ENCODE data around the gene GTPBP4. TPM values are rescaled to one million over a fixed set of nuclear protein-coding genes. Genes with fewer than 3 reads are reported as not detected.
A peak's percentile ranks its signal among the peaks of the same experiment; 100 is the strongest.

GTPBP4 gene
- total and polyA plus RNA-seq, 2 of the 13 experiments (the other 11 are each of a cell fraction or from before 2014, with no cell fraction given) = 24.1 to 85.5 TPM

GRCh38 chr10:1056326-1057105, 68.3 kb downstream of the GTPBP4 start, which contains the start of gene WDR37 (continued):
- TF ChIP-seq, protein P1, sequence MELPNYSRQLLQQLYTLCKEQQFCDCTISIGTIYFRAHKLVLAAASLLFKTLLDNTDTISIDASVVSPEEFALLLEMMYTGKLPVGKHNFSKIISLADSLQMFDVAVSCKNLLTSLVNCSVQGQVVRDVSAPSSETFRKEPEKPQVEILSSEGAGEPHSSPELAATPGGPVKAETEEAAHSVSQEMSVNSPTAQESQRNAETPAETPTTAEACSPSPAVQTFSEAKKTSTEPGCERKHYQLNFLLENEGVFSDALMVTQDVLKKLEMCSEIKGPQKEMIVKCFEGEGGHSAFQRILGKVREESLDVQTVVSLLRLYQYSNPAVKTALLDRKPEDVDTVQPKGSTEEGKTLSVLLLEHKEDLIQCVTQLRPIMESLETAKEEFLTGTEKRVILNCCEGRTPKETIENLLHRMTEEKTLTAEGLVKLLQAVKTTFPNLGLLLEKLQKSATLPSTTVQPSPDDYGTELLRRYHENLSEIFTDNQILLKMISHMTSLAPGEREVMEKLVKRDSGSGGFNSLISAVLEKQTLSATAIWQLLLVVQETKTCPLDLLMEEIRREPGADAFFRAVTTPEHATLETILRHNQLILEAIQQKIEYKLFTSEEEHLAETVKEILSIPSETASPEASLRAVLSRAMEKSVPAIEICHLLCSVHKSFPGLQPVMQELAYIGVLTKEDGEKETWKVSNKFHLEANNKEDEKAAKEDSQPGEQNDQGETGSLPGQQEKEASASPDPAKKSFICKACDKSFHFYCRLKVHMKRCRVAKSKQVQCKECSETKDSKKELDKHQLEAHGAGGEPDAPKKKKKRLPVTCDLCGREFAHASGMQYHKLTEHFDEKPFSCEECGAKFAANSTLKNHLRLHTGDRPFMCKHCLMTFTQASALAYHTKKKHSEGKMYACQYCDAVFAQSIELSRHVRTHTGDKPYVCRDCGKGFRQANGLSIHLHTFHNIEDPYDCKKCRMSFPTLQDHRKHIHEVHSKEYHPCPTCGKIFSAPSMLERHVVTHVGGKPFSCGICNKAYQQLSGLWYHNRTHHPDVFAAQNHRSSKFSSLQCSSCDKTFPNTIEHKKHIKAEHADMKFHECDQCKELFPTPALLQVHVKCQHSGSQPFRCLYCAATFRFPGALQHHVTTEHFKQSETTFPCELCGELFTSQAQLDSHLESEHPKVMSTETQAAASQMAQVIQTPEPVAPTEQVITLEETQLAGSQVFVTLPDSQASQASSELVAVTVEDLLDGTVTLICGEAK (IDR thresholded peaks at IDR 0.05) = peak; percentile 90
- TF ChIP-seq, protein P1 (CRISPR knock-in tag; IDR thresholded peaks at IDR 0.05) = peak; percentile 11; the same call in 1 of the 2 replicates
- TF ChIP-seq, protein P2, sequence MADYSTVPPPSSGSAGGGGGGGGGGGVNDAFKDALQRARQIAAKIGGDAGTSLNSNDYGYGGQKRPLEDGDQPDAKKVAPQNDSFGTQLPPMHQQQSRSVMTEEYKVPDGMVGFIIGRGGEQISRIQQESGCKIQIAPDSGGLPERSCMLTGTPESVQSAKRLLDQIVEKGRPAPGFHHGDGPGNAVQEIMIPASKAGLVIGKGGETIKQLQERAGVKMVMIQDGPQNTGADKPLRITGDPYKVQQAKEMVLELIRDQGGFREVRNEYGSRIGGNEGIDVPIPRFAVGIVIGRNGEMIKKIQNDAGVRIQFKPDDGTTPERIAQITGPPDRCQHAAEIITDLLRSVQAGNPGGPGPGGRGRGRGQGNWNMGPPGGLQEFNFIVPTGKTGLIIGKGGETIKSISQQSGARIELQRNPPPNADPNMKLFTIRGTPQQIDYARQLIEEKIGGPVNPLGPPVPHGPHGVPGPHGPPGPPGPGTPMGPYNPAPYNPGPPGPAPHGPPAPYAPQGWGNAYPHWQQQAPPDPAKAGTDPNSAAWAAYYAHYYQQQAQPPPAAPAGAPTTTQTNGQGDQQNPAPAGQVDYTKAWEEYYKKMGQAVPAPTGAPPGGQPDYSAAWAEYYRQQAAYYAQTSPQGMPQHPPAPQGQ (CRISPR knock-in tag; IDR thresholded peaks at IDR 0.05; ENCODE audit: borderline replicate concordance) = no peak
- TF ChIP-seq HHEX (CRISPR knock-in tag; IDR thresholded peaks at IDR 0.05) = no peak
- 0 out of 2 replicates have a peak, but pooled peaks have one; percentile 42 for TF ChIP-seq ZNF253 (CRISPR knock-in tag; IDR thresholded peaks at IDR 0.05; ENCODE audit: borderline replicate concordance)
- no peak for TF ChIP-seq CEBPB (IDR thresholded peaks at IDR 0.05; ENCODE audit: borderline replicate concordance, low read depth, low read length)
- peak; percentile 33; the same call in 1 of the 2 replicates for TF ChIP-seq FOSL2 (CRISPR knock-in tag; IDR thresholded peaks at IDR 0.05)
- peak; percentile 27; the same call in 1 of the 2 replicates for TF ChIP-seq ZNF30 (CRISPR knock-in tag; IDR thresholded peaks at IDR 0.05)
- TF ChIP-seq RBAK (CRISPR knock-in tag; IDR thresholded peaks at IDR 0.05) = no peak
- peak; percentile 28 for TF ChIP-seq JARID2 (CRISPR knock-in tag; IDR thresholded peaks at IDR 0.05; ENCODE audit: insufficient replicate concordance)
- TF ChIP-seq KDM3A (CRISPR knock-in tag; IDR thresholded peaks at IDR 0.05; ENCODE audit: low read depth) = peak; percentile 95
- TF ChIP-seq ZBTB43 (CRISPR knock-in tag; conservative IDR thresholded peaks at IDR 0.05) = peak; percentile 48; the same call in 1 of the 2 replicates
- 0 out of 2 replicates have a peak, but pooled peaks have one; percentile 33 for TF ChIP-seq ZNF839 (CRISPR knock-in tag; IDR thresholded peaks at IDR 0.05; ENCODE audit: borderline replicate concordance)
- TF ChIP-seq MED8 (CRISPR knock-in tag; IDR thresholded peaks at IDR 0.05; ENCODE audit: insufficient replicate concordance) = peak; percentile 80
- peak; percentile 75 for TF ChIP-seq ZNF607 (CRISPR knock-in tag; IDR thresholded peaks at IDR 0.05; ENCODE audit: borderline replicate concordance)
- peak; percentile 84; the same call in 1 of the 2 replicates for TF ChIP-seq ZNF564 (CRISPR knock-in tag; IDR thresholded peaks at IDR 0.05)
- 0 out of 2 replicates have a peak, but pooled peaks have one; percentile 61 for TF ChIP-seq ZNF790 (CRISPR knock-in tag; IDR thresholded peaks at IDR 0.05; ENCODE audit: borderline replicate concordance)

All from HepG2 (cell line).